Measurements from ENCODE around the gene ZNF428.
"Not testable (repeated sequence)": the region's sequence is repeated elsewhere in the genome, so short reads cannot be mapped to it uniquely, and the experiment has no call there.

The ZNF428 gene

GRCh38 chr19:43616306-43616705 lies 3.1 kb downstream of the ZNF428 start:
- DNase-seq: no peak

GRCh38 chr19:43612374-43612773 lies 7.1 kb downstream of the ZNF428 start:
- DNase-seq: no peak

- no peak for DNase-seq
Measured at GRCh38 chr19:43611788-43612187, 7.6 kb downstream of the ZNF428 start, which contains the start of gene SRRM5. Gene SRRM5, plus strand, starts transcription at chr19:43612088. Its CDS starts 34 bp downstream, at chr19:43612122.

- no peak for DNase-seq
Measured at GRCh38 chr19:43610493-43610892, 8.9 kb downstream of the ZNF428 start.

GRCh38 chr19:43609872-43610271 lies 9.6 kb downstream of the ZNF428 start:
- no peak for DNase-seq

GRCh38 chr19:43607238-43608205 lies 11.9 kb downstream of the ZNF428 start:
- DNase-seq: no peak

GRCh38 chr19:43606569-43607229 lies 12.7 kb downstream of the ZNF428 start:
- peak; percentile 61 for DNase-seq

- DNase-seq: no peak
Measured at GRCh38 chr19:43605875-43606568, 13.4 kb downstream of the ZNF428 start.

GRCh38 chr19:43600326-43600725 lies 19.1 kb downstream of the ZNF428 start:
- not testable (repeated sequence) for DNase-seq

- DNase-seq: no peak
Measured at GRCh38 chr19:43599635-43600295, 19.7 kb downstream of the ZNF428 start.

- DNase-seq: no peak
Measured at GRCh38 chr19:43598445-43599240, 20.8 kb downstream of the ZNF428 start.

- DNase-seq: no peak
Measured at GRCh38 chr19:43597876-43598275, 21.6 kb downstream of the ZNF428 start.

- no peak for DNase-seq
Measured at GRCh38 chr19:43596842-43597461, 22.5 kb downstream of the ZNF428 start.

GRCh38 chr19:43595999-43596841 lies 23.2 kb downstream of the ZNF428 start, which contains the start of the genes IRGQ and ZNF576:
Gene IRGQ, minus strand, starts transcription at chr19:43596134. Its CDS starts 796 bp downstream, at chr19:43595338.
Gene ZNF576, plus strand, starts transcription at chr19:43596595. Its CDS starts 514 bp downstream, at chr19:43597109.
- peak; percentile 100 for DNase-seq

- DNase-seq: no peak
Measured at GRCh38 chr19:43595605-43595998, 23.8 kb downstream of the ZNF428 start.

GRCh38 chr19:43594710-43595604 lies 24.5 kb downstream of the ZNF428 start:
- DNase-seq: peak; percentile 73

GRCh38 chr19:43594081-43594697 lies 25.2 kb downstream of the ZNF428 start:
- no peak for DNase-seq

- DNase-seq: no peak
Measured at GRCh38 chr19:43592800-43593350, 26.6 kb downstream of the ZNF428 start.

Data from right hindlimb (tissue), 1 donor.